SK-N-SH treated with all-trans-retinoic acid at 6 μM for 48 hours (cell line): ENCODE data around the gene FXR1.
A peak's percentile ranks its signal among the peaks of the same experiment; 100 is the strongest.

Source experiments
- ATAC-seq: fragments of 200-7000 bp; cut with Tn5 transposase; 3 replicates; pipeline ENCODE4 v1.9.1; 2020; ENCODE audit warnings: mild to moderate bottlenecking, moderate library complexity
- ARNTL ChIP-seq: fragments of 450-650 bp; formaldehyde crosslinking; IDR thresholded peaks from 2 replicates; pipeline ENCODE4 v1.5.0; 2020; ENCODE audit warnings: low read depth, mild to moderate bottlenecking, moderate library complexity, borderline replicate concordance
- BACH2 ChIP-seq: fragments of 250-450 bp; sonication (Bioruptor Pico); IDR thresholded peaks from 2 replicates; pipeline ENCODE4 v1.9.0; 2021; ENCODE audit warnings: mild to moderate bottlenecking, borderline replicate concordance
- CSDC2 ChIP-seq: fragments of 250-450 bp; sonication (Bioruptor Pico); IDR thresholded peaks from 2 replicates; pipeline ENCODE4 v1.5.0; 2020; ENCODE audit warnings: mild to moderate bottlenecking, moderate library complexity
- CSRNP3 ChIP-seq: fragments of 250-450 bp; sonication (Bioruptor Pico); IDR thresholded peaks from 2 replicates; pipeline ENCODE4 v1.5.1; 2021; ENCODE audit warnings: mild to moderate bottlenecking, moderate library complexity
- ESRRG ChIP-seq: fragments of 250-450 bp; sonication (Bioruptor Pico); IDR thresholded peaks from 2 replicates; pipeline ENCODE4 v1.6.1; 2021; ENCODE audit warnings: mild to moderate bottlenecking
- GLIS3 ChIP-seq: fragments of 250-450 bp; sonication (Bioruptor Pico); IDR thresholded peaks from 2 replicates; pipeline ENCODE4 v1.5.0; 2020; ENCODE audit warnings: mild to moderate bottlenecking, moderate library complexity
- ISL1 ChIP-seq: fragments of 250-450 bp; sonication (Bioruptor Pico); IDR thresholded peaks from 2 replicates; pipeline ENCODE4 v2.1.2; 2022; ENCODE audit warnings: mild to moderate bottlenecking, moderate library complexity
- OSR1 ChIP-seq: fragments of 250-450 bp; sonication (Bioruptor Pico); IDR thresholded peaks from 2 replicates; pipeline ENCODE4 v1.8.0; 2022; ENCODE audit warnings: moderate library complexity, mild to moderate bottlenecking, inconsistent platforms
- PATZ1 ChIP-seq: fragments of 250-450 bp; sonication (Bioruptor Pico); IDR thresholded peaks from 2 replicates; pipeline ENCODE4 v1.8.0; 2020; ENCODE audit warnings: mild to moderate bottlenecking, moderate library complexity, borderline replicate concordance
- POU6F1 ChIP-seq: fragments of 250-450 bp; sonication (Bioruptor Pico); IDR thresholded peaks from 2 replicates; pipeline ENCODE4 v1.8.0; 2021; ENCODE audit warnings: low read depth, mild to moderate bottlenecking, moderate library complexity, borderline replicate concordance
- RARB ChIP-seq: fragments of 250-450 bp; sonication (Bioruptor Pico); IDR thresholded peaks from 2 replicates; pipeline ENCODE4 v1.8.0; 2021; ENCODE audit warnings: mild to moderate bottlenecking, moderate library complexity
- SNAI2 ChIP-seq: fragments of 250-450 bp; sonication (Bioruptor Pico); IDR thresholded peaks from 2 replicates; pipeline ENCODE4 v1.5.0; 2020; ENCODE audit warnings: mild to moderate bottlenecking, moderate library complexity
- TCF4 ChIP-seq: fragments of 250-450 bp; sonication (Bioruptor Pico); IDR thresholded peaks from 2 replicates; pipeline ENCODE4 v1.8.0; 2021; ENCODE audit warnings: mild to moderate bottlenecking, moderate library complexity, borderline replicate concordance
- TOX ChIP-seq: fragments of 250-450 bp; sonication (Bioruptor Pico); IDR thresholded peaks from 2 replicates; pipeline ENCODE4 v1.8.0; 2021; ENCODE audit warnings: mild to moderate bottlenecking, moderate library complexity, borderline replicate concordance
- TSHZ2 ChIP-seq: fragments of 250-450 bp; sonication (Bioruptor Pico); IDR thresholded peaks from 2 replicates; pipeline ENCODE4 v1.5.0; 2020; ENCODE audit warnings: mild to moderate bottlenecking, moderate library complexity
- ZC3H10 ChIP-seq: fragments of 250-450 bp; sonication (Bioruptor Pico); IDR thresholded peaks from 2 replicates; pipeline ENCODE4 v1.5.1; 2021; ENCODE audit warnings: mild to moderate bottlenecking, moderate library complexity
- ZFP3 ChIP-seq: fragments of 250-450 bp; sonication (Bioruptor Pico); IDR thresholded peaks from 2 replicates; pipeline ENCODE4 v1.5.0; 2020; ENCODE audit warnings: mild to moderate bottlenecking, moderate library complexity
- ZFP30 ChIP-seq: fragments of 450-650 bp; formaldehyde crosslinking; IDR thresholded peaks from 2 replicates; pipeline ENCODE4 v1.5.0; 2022; ENCODE audit warnings: mild to moderate bottlenecking, moderate library complexity
- ZNF565 ChIP-seq: fragments of 450-650 bp; formaldehyde crosslinking; conservative IDR thresholded peaks from 2 replicates; pipeline ENCODE4 v1.5.0; 2020; ENCODE audit warnings: low read depth, mild to moderate bottlenecking, moderate library complexity
- ZNF70 ChIP-seq: fragments of 450-650 bp; formaldehyde crosslinking; IDR thresholded peaks from 2 replicates; pipeline ENCODE4 v1.5.0; 2020; ENCODE audit warnings: mild to moderate bottlenecking, moderate library complexity
- ZNF8 ChIP-seq: fragments of 450-650 bp; formaldehyde crosslinking; IDR thresholded peaks from 2 replicates; pipeline ENCODE4 v1.5.0; 2020; ENCODE audit warnings: mild to moderate bottlenecking, moderate library complexity

The FXR1 gene

GRCh38 chr3:180911876-180912303, 580 bp upstream of the FXR1 start (continued):
- TF ChIP-seq TSHZ2 (no peak), ZC3H10 (no peak), TOX (CRISPR knock-in tag) (no peak), CSDC2 (CRISPR knock-in tag) (no peak), RARB (CRISPR knock-in tag) (no peak), TCF4 (no peak)

- TF ChIP-seq POU6F1 (CRISPR knock-in tag) = no peak
- no peak for TF ChIP-seq ZC3H10
- no peak for TF ChIP-seq ISL1 (CRISPR knock-in tag)
- no peak for TF ChIP-seq CSRNP3
- TF ChIP-seq ZFP3 (CRISPR knock-in tag) = no peak
- TF ChIP-seq BACH2 (CRISPR knock-in tag) = no peak
- no peak for TF ChIP-seq ZNF8 (CRISPR knock-in tag)
- TF ChIP-seq RARB (CRISPR knock-in tag) = no peak
- TF ChIP-seq TCF4 = no peak
- TF ChIP-seq OSR1 (CRISPR knock-in tag) = no peak
- TF ChIP-seq CSDC2 (CRISPR knock-in tag) = no peak
- no peak for TF ChIP-seq PATZ1 (CRISPR knock-in tag)
- no peak for TF ChIP-seq ZNF70 (CRISPR knock-in tag)
- TF ChIP-seq ARNTL (CRISPR knock-in tag) = no peak
- TF ChIP-seq ESRRG = no peak
- ATAC-seq = peak; percentile 3; the same call in 2 of the 3 replicates
Observed at GRCh38 chr3:180913581-180914404, 1.3 kb downstream of the FXR1 start.

GRCh38 chr3:180918542-180918941, 6.1 kb downstream of the FXR1 start:
- TF ChIP-seq CSRNP3 (no peak), PATZ1 (CRISPR knock-in tag) (no peak), CSDC2 (CRISPR knock-in tag) (no peak), ZFP30 (no peak), OSR1 (CRISPR knock-in tag) (no peak), BACH2 (CRISPR knock-in tag) (no peak), GLIS3 (CRISPR knock-in tag) (no peak), ZNF565 (CRISPR knock-in tag) (no peak), ZNF70 (CRISPR knock-in tag) (no peak), ZFP3 (CRISPR knock-in tag) (no peak), SNAI2 (CRISPR knock-in tag) (no peak), TOX (CRISPR knock-in tag) (no peak), ISL1 (CRISPR knock-in tag) (no peak), ARNTL (CRISPR knock-in tag) (no peak), RARB (CRISPR knock-in tag) (no peak)
- no peak for ATAC-seq
